ENCODE results near the gene ACAN.

ACAN gene

GRCh38 chr15:88860212-88860611, 57.0 kb downstream of the ACAN start:
- H3K4me3 ChIP-seq (ENCODE audit: low read depth, low read length), result no peak overlapping the region

GRCh38 chr15:88863412-88863811, 60.2 kb downstream of the ACAN start:
- no peak overlapping the region for H3K4me3 ChIP-seq (ENCODE audit: low read depth, low read length)
- TF ChIP-seq POLR2A (IDR thresholded peaks at IDR 0.05; ENCODE audit: extremely low read depth, insufficient read length) (no peak), MAX (IDR thresholded peaks at IDR 0.05; ENCODE audit: low read depth, low read length) (no peak), CTCF (IDR thresholded peaks at IDR 0.05; ENCODE audit: low read depth, low read length) (no peak), MYC (IDR thresholded peaks at IDR 0.05; ENCODE audit: low read depth, low read length) (no peak)
- no peak for DNase-seq (ENCODE audit: low read depth)

More at GRCh38 chr15:88860212-88860611, 57.0 kb downstream of the ACAN start:
- no peak for DNase-seq (ENCODE audit: low read depth)
- TF ChIP-seq MYC (IDR thresholded peaks at IDR 0.05; ENCODE audit: low read depth, low read length) (no peak), MAX (IDR thresholded peaks at IDR 0.05; ENCODE audit: low read depth, low read length) (no peak), CTCF (IDR thresholded peaks at IDR 0.05; ENCODE audit: low read depth, low read length) (no peak), POLR2A (IDR thresholded peaks at IDR 0.05; ENCODE audit: extremely low read depth, insufficient read length) (no peak)

GRCh38 chr15:88864861-88865497, 61.7 kb downstream of the ACAN start:
- no peak overlapping the region for H3K4me3 ChIP-seq (ENCODE audit: low read depth, low read length)
- TF ChIP-seq CTCF (IDR thresholded peaks at IDR 0.05; ENCODE audit: low read depth, low read length) (no peak), MAX (IDR thresholded peaks at IDR 0.05; ENCODE audit: low read depth, low read length) (no peak), MYC (IDR thresholded peaks at IDR 0.05; ENCODE audit: low read depth, low read length) (no peak), POLR2A (IDR thresholded peaks at IDR 0.05; ENCODE audit: extremely low read depth, insufficient read length) (no peak)
- no peak for DNase-seq (ENCODE audit: low read depth)

- H3K4me3 ChIP-seq (ENCODE audit: low read depth, low read length), result no peak overlapping the region
- no peak for DNase-seq (ENCODE audit: low read depth)
- TF ChIP-seq MYC (IDR thresholded peaks at IDR 0.05; ENCODE audit: low read depth, low read length) (no peak), MAX (IDR thresholded peaks at IDR 0.05; ENCODE audit: low read depth, low read length) (no peak), CTCF (IDR thresholded peaks at IDR 0.05; ENCODE audit: low read depth, low read length) (no peak), POLR2A (IDR thresholded peaks at IDR 0.05; ENCODE audit: extremely low read depth, insufficient read length) (no peak)
These were observed 62.4 kb downstream of the ACAN start for GRCh38 chr15:88865498-88866099.

GRCh38 chr15:88866295-88866881, 63.2 kb downstream of the ACAN start:
- no peak for DNase-seq (ENCODE audit: low read depth)
- no peak for TF ChIP-seq CTCF (IDR thresholded peaks at IDR 0.05; ENCODE audit: low read depth, low read length)
- TF ChIP-seq POLR2A (IDR thresholded peaks at IDR 0.05; ENCODE audit: extremely low read depth, insufficient read length), result no peak
- TF ChIP-seq MYC (IDR thresholded peaks at IDR 0.05; ENCODE audit: low read depth, low read length), result no peak
- TF ChIP-seq MAX (IDR thresholded peaks at IDR 0.05; ENCODE audit: low read depth, low read length), result no peak
- no peak overlapping the region for H3K4me3 ChIP-seq (ENCODE audit: low read depth, low read length)
